K562 (cell line): ENCODE data around the gene SHMT1. TPM values are rescaled to one million over a fixed set of nuclear protein-coding genes. Genes with fewer than 3 reads are reported as not detected.

ENCODE experiments used
- ATAC-seq: fragments of 200-7000 bp; cut with Tn5 transposase; 3 replicates; pipeline ENCODE4 v1.9.1; 2020; ENCODE audit warnings: moderate library complexity
- BruUV-seq: library from RNA; stranded (reverse); fragments of 400-500 nt; replicated peaks from 2 replicates; lab custom pipeline; 2021; lab: Mats Ljungman, UMichigan
- CTCF ChIA-PET: fragments of 300-600 bp; formaldehyde crosslinking; extraction: SDS; loops from one replicate; lab custom pipeline; 2021; ENCODE audit warnings: low intra/inter-chr PET ratio; lab: Yijun Ruan, JAX
- POLR2A ChIA-PET: fragments of 300-600, 350-650 bp; sonication (Branson Sonifier 250); formaldehyde crosslinking; extraction: SDS; loops from one replicate; lab custom pipeline; 2021; ENCODE audit warnings: antibody characterized with exemption, inconsistent platforms; lab: Yijun Ruan, JAX
- DNase-seq, 4 experiments: peaks; one replicate each; pipeline versions ENCODE4 v3.0.0 to v3.0.0-alpha.2; 2011 to 2018; ENCODE audit warnings: low spot score in 3 of 4, mixed read lengths in 3 of 4; ENCODE audit errors: extremely low read depth in 1 of 4
- FAIRE-seq: peaks from 2 replicates; lab custom pipeline; 2011; peaks lifted over from hg19 to GRCh38; lab: Jason Lieb, UNC
- H2AFZ ChIP-seq: 2 replicates; pipeline ENCODE4 v1.6.0; 2011; ENCODE audit warnings: low read depth, low read length, control low read depth, inconsistent platforms
- H3K27ac ChIP-seq: fragments of 200-600 bp; 3 replicates; pipeline ENCODE4 v1.8.0; 2011; ENCODE audit warnings: low read depth, mild to moderate bottlenecking, control low read depth, inconsistent platforms, low read length, moderate library complexity, mixed read lengths; ENCODE audit errors: extremely low read depth
- H3K27me3 ChIP-seq, 2 experiments: fragments of 300-600 bp in 1 of 2; 2 replicates in 1 of 2; 3 replicates in 1 of 2; pipeline versions ENCODE4 v1.6.0 to v1.8.0; 2011; ENCODE audit warnings: inconsistent platforms in 2 of 2, low read length in 2 of 2, mild to moderate bottlenecking in 1 of 2, mixed read lengths in 1 of 2, moderate library complexity in 1 of 2; ENCODE audit not compliant: control insufficient read depth in 2 of 2, insufficient read depth in 2 of 2
- H3K36me3 ChIP-seq: fragments of 300-600 bp; 3 replicates; pipeline ENCODE4 v1.8.0; 2011; ENCODE audit warnings: mild to moderate bottlenecking, low read length, inconsistent platforms; ENCODE audit not compliant: control insufficient read depth, insufficient read depth
- H3K4me1 ChIP-seq, 2 experiments: fragments of 200-600 bp in 1 of 2; replicated peaks in 1 of 2; 2 replicates in 1 of 2; 3 replicates in 1 of 2; pipeline versions ENCODE4 v1.5.1 to v1.8.0; 2011; ENCODE audit warnings: inconsistent platforms in 2 of 2, low read length in 2 of 2, mild to moderate bottlenecking in 1 of 2, mixed read lengths in 1 of 2, moderate library complexity in 1 of 2; ENCODE audit not compliant: control insufficient read depth in 2 of 2, insufficient read depth in 2 of 2
- H3K4me2 ChIP-seq: 2 replicates; pipeline ENCODE4 v1.6.1; 2011; ENCODE audit warnings: low read length, control low read depth, inconsistent platforms, mixed read lengths; ENCODE audit not compliant: insufficient read depth
- H3K4me3 ChIP-seq: fragments of 200-600 bp; sonication (generic), shearing (Covaris generic); 2 replicates; pipeline ENCODE4 v1.5.1; 2016; ENCODE audit warnings: control low read depth, inconsistent platforms
- H3K79me2 ChIP-seq: fragments of 200-600 bp; 3 replicates; pipeline ENCODE4 v1.8.0; 2011; ENCODE audit warnings: low read length, inconsistent platforms; ENCODE audit not compliant: control insufficient read depth, insufficient read depth
- H3K9ac ChIP-seq, 2 experiments: 2 replicates each; pipeline versions ENCODE4 v1.6.0 to v1.6.1; 2011; ENCODE audit warnings: low read depth in 2 of 2, low read length in 2 of 2, control low read depth in 1 of 2, inconsistent platforms in 1 of 2, mild to moderate bottlenecking in 1 of 2, mixed read lengths in 1 of 2; ENCODE audit not compliant: insufficient read depth in 1 of 2
- H3K9me1 ChIP-seq: one replicate; pipeline ENCODE4 v1.6.0; 2011; ENCODE audit warnings: inconsistent platforms, mild to moderate bottlenecking, low read length, moderate library complexity; ENCODE audit not compliant: control insufficient read depth, insufficient read depth
- H3K9me3 ChIP-seq: replicated peaks from 2 replicates; pipeline ENCODE4 v1.5.1; 2011; ENCODE audit warnings: low read depth, low read length, inconsistent platforms; ENCODE audit not compliant: control insufficient read depth, insufficient read depth
- H4K20me1 ChIP-seq: replicated peaks from 2 replicates; pipeline ENCODE4 v1.6.1; 2011; ENCODE audit warnings: low read length, inconsistent platforms, mixed read lengths; ENCODE audit not compliant: control insufficient read depth, insufficient read depth
- BHLHE40 ChIP-seq: IDR thresholded peaks from 2 replicates; pipeline ENCODE4 v1.6.1; 2011; ENCODE audit warnings: low read length, improper control_type of control experiment
- DMBX1 ChIP-seq: fragments of 250-450 bp; sonication (Bioruptor Pico); IDR thresholded peaks from 2 replicates; pipeline ENCODE4 v1.8.0; 2022; ENCODE audit warnings: inconsistent platforms, mild to moderate bottlenecking, moderate library complexity, borderline replicate concordance
- ELF4 ChIP-seq: fragments of 450-650 bp; formaldehyde crosslinking; IDR thresholded peaks from 2 replicates; pipeline ENCODE4 v1.4.0; 2022; ENCODE audit warnings: missing genetic modification characterization
- FOXM1 ChIP-seq, 2 experiments: fragments of 450-650 bp in 1 of 2; sonication (generic) in 1 of 2; formaldehyde crosslinking in 1 of 2; IDR thresholded peaks; 2 replicates each; pipeline versions ENCODE4 v1.6.1 to v1.9.0; 2017 to 2022; ENCODE audit warnings: low read depth in 2 of 2, mild to moderate bottlenecking in 2 of 2, missing genetic modification reagents in 1 of 2, moderate library complexity in 1 of 2
- KAT7 ChIP-seq: sonication (generic); formaldehyde crosslinking; IDR thresholded peaks from 2 replicates; pipeline ENCODE4 v1.8.0; 2022; ENCODE audit warnings: missing genetic modification reagents, mild to moderate bottlenecking, borderline replicate concordance
- MTA1 ChIP-seq: fragments of 450-650 bp; IDR thresholded peaks from 2 replicates; pipeline ENCODE4 v1.6.1; 2017; ENCODE audit warnings: borderline replicate concordance
- NR2F6 ChIP-seq: fragments of 450-650 bp; formaldehyde crosslinking; IDR thresholded peaks from 2 replicates; pipeline ENCODE4 v1.4.0; 2020; ENCODE audit warnings: mild to moderate bottlenecking
- NRF1 ChIP-seq, 2 experiments: fragments of 450-650 bp; IDR thresholded peaks in 1 of 2; conservative IDR thresholded peaks in 1 of 2; 2 replicates each; pipeline ENCODE4 v1.6.1; 2014; ENCODE audit warnings: mild to moderate bottlenecking in 2 of 2
- POLR2B ChIP-seq: fragments of 450-650 bp; IDR thresholded peaks from 2 replicates; pipeline ENCODE4 v1.6.1; 2018; ENCODE audit warnings: low read depth; ENCODE audit not compliant: partially characterized antibody
- RERE ChIP-seq: sonication (generic); formaldehyde crosslinking; IDR thresholded peaks from 2 replicates; pipeline ENCODE4 v1.8.0; 2023; ENCODE audit warnings: missing genetic modification reagents, mild to moderate bottlenecking, borderline replicate concordance
- SMAD4 ChIP-seq: fragments of 250-450 bp; sonication (Bioruptor Pico); conservative IDR thresholded peaks from 2 replicates; pipeline ENCODE4 v1.8.0; 2021; ENCODE audit warnings: inconsistent platforms, mild to moderate bottlenecking, moderate library complexity
- TCF7L2 ChIP-seq: fragments of 150-350 bp; IDR thresholded peaks from 2 replicates; pipeline ENCODE4 v1.6.1; 2016; ENCODE audit warnings: low read depth, mild to moderate bottlenecking, low read length, moderate library complexity
- ZFP30 ChIP-seq: fragments of 250-450 bp; sonication (Bioruptor Pico); IDR thresholded peaks from 2 replicates; pipeline ENCODE4 v1.8.0; 2022; ENCODE audit warnings: moderate library complexity, mild to moderate bottlenecking, inconsistent platforms, borderline replicate concordance
- ZFP91 ChIP-seq: sonication (generic); formaldehyde crosslinking; IDR thresholded peaks from 2 replicates; pipeline ENCODE4 v1.8.0; 2022; ENCODE audit warnings: mild to moderate bottlenecking, missing genetic modification reagents
- WGBS: fragments of 100-300 bp; shearing (Covaris generic); methylation state at CpG from one replicate; pipeline ENCODE4 v1.1.6; 2016; ENCODE audit warnings: low coverage, mixed read lengths; ENCODE audit not compliant: insufficient coverage; ENCODE audit errors: missing lambda C conversion rate; 5-methylcytosine and 5-hydroxymethylcytosine counted together
- in situ Hi-C: fragments of 300-500 bp; cut with MboI; formaldehyde crosslinking; loops from 4 replicates; pipeline ENCODE4 v1.15.0; 2018; ENCODE audit warnings: inconsistent platforms, mixed read lengths
- intact Hi-C: fragments of 100-400 bp; cut with micrococcal nuclease; formaldehyde crosslinking; loops from 2 replicates; pipeline ENCODE4 v1.14.2; 2022
- polyA plus RNA-seq, 8 experiments: library from polyadenylated mRNA; depleted of rRNA in 4 of 8; stranded (reverse) in 5 of 8; unstranded in 3 of 8; fragments of >200 nt; fragmentation: Nextera tagmentation in 2 of 8; fragmentation: Illumina TruSeq in 1 of 8; extraction: Ambion mirVana in 2 of 8; extraction: Trizol in 1 of 8; gene quantifications; 2 replicates each; pipeline versions ENCODE4 v1.2.1 to v1.2.3, GENCODE V29; 2011 to 2014; ENCODE audit warnings: inconsistent platforms in 1 of 8, missing spikeins in 1 of 8
- total RNA-seq, 7 experiments: library from RNA; depleted of rRNA in 6 of 7; stranded (reverse); fragments of >200 nt in 6 of 7; fragmentation: Illumina TruSeq in 2 of 7; extraction: Trizol in 2 of 7; gene quantifications; 2 replicates each; pipeline versions ENCODE4 v1.2.1 to v1.2.3, GENCODE V29; 2011 to 2021; ENCODE audit warnings: low replicate concordance in 1 of 7

Gene SHMT1
- total and polyA plus RNA-seq, 9 of the 15 experiments (the other 6 are each of a cell fraction or from before 2014, with no cell fraction given): 3.3 to 31.2 (median 23.3) TPM

- no TSS peak for BruUV-seq
- intact Hi-C loops: loop anchor here (5.0 kb wide), 1 partner anchor 68 kb away; no protein-coding TSS in a partner anchor
- TF ChIP-seq NRF1 (conservative IDR thresholded peaks at IDR 0.05 in 1 of 2, IDR thresholded peaks at IDR 0.05 in 1 of 2): peak in 1 of 2 experiments; percentile 36; a peak in 3 of 4 replicates
- TF ChIP-seq ZFP91 (CRISPR knock-in tag): no peak
- TF ChIP-seq SMAD4 (CRISPR knock-in tag): 0 out of 2 replicates have a peak, but pooled peaks have one; percentile 37
- peak; percentile 79 for TF ChIP-seq BHLHE40
- no peak for TF ChIP-seq NR2F6 (CRISPR knock-in tag)
- TF ChIP-seq ELF4 (CRISPR knock-in tag): peak; percentile 49; the same call in 1 of the 2 replicates
- peak; percentile 84 for TF ChIP-seq MTA1
- TF ChIP-seq FOXM1 (IDR thresholded peaks at IDR 0.05; ENCODE audit: low read depth): no peak
- no peak for TF ChIP-seq FOXM1 (CRISPR knock-in tag; IDR thresholded peaks at IDR 0.05; ENCODE audit: low read depth)
- no peak for TF ChIP-seq ZFP30 (CRISPR knock-in tag)
- TF ChIP-seq TCF7L2: no peak
- TF ChIP-seq KAT7 (CRISPR knock-in tag): no peak
- no peak for TF ChIP-seq POLR2B
- no peak for TF ChIP-seq RERE (CRISPR knock-in tag)
- no peak for TF ChIP-seq DMBX1 (CRISPR knock-in tag)
Observed at GRCh38 chr17:18314731-18315561, 48.4 kb downstream of the SHMT1 start, which contains the start of the genes SMCR8 and TOP3A. Gene SMCR8, plus strand, starts transcription at chr17:18315293. Its CDS starts 497 bp downstream, at chr17:18315790. Gene TOP3A, minus strand, starts transcription at chr17:18314994. Its CDS starts 216 bp downstream, at chr17:18314778.

More at GRCh38 chr17:18314731-18315561, 48.4 kb downstream of the SHMT1 start, which contains the start of the genes SMCR8 and TOP3A:
- peak within 1 kb of the TSS; percentile 75 for H2AFZ ChIP-seq
- peaks cover 8% of the 10 kb centered on the region for H4K20me1 ChIP-seq
- H3K9me3 ChIP-seq: no peaks in the 10 kb centered on the region
- in situ Hi-C loops: no loop called here
- peaks cover 50% of the 10 kb centered on the region; the same call in 2 of the 3 replicates for H3K36me3 ChIP-seq
- peak within 1 kb of the TSS; percentile 87 for H3K4me2 ChIP-seq
- DNase-seq (peak; percentile 75 to 95 (median 82)), FAIRE-seq (peak; percentile 96), ATAC-seq (peak; percentile 95)
- peak within 1 kb of the TSS; percentile 85 for H3K27ac ChIP-seq
- H3K4me3 ChIP-seq: peak within 1 kb of the TSS; percentile 75
- H3K4me1 ChIP-seq: peaks cover 17 to 26% of the 10 kb centered on the region in 2 experiments
- peaks cover 3% of the 10 kb centered on the region for H3K9me1 ChIP-seq
- H3K9ac ChIP-seq: peak within 1 kb of the TSS; percentile 80 to 99
- POLR2A ChIA-PET: interaction anchor here (0.6 to 0.9 kb wide), 3 partner anchors 9 to 56 kb away, joined by 3 read pairs; no protein-coding TSS in a partner anchor
- H3K79me2 ChIP-seq: peaks cover 77% of the 10 kb centered on the region
- no peaks in the 10 kb centered on the region for H3K27me3 ChIP-seq
- CTCF ChIA-PET: no interaction called here
- 2% methylated on average over 33 of the region's 78 CpGs for whole genome bisulfite sequencing
